ENCODE results near the gene CENPX. TPM values are rescaled to one million over a fixed set of nuclear protein-coding genes. Genes with fewer than 3 reads are reported as not detected.

CENPX gene
- total RNA-seq, 2 donors from 2014 or later, result 82.6 to 174 TPM

- ATAC-seq, result no peak
- Mint-ChIP-seq H3K9me3 (no peaks in the 10 kb centered on the region), H3K36me3 (no peaks in the 10 kb centered on the region), H3K4me3 (no peak overlapping the region), H3K27me3 (no peaks in the 10 kb centered on the region), H3K27ac (no peak overlapping the region), H3K4me1 (ENCODE audit: low read depth in 2 of 2) (peaks cover 13 to 16% of the 10 kb centered on the region in 2 donors)
- DNase-seq (ENCODE audit: low spot score), result no peak
Observed at GRCh38 chr17:82018989-82019689, 3.5 kb downstream of the CENPX start.

DNA sequence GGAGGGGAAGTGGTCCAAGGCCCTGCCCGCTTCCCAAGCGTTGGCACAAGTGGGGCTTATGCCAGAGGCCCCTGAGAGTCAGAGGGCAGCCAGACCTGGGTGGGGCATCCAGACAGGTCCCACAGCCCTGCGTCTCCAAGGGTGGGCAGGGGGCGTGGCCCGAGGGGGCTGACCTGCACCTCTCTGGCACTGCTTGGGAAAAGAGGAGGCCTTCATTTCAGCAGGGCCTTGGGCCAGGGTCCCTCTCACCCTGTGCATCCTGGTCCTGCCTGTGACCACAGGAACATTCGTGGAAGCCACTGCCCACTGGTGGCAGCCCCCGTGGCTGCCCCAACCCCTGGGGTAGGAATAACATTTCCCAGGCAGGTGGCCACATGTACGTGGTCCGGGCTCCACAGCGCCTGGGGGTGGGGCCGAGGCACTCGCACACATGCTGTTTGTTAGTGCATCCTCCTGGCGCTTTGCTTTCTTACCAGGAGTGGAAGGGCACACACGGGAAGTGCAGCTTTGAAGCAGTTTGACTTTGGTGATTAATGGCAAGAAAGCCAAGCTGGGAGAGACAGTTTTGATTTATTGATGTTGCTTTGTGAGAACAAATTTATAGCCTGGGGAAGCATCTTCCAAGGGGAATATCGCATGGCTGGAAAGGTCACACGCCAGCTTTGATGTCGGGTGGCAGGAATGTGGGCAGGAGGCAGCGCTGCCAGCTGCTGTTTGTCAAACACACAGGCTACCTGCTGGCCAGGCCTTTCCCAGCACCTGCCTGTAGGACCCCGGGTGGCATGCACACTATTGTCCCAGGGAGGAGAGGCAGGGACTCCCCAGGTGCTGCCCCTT is 4.3 kb downstream of the CENPX start:
- Mint-ChIP-seq H3K36me3 (no peaks in the 10 kb centered on the region), H3K27ac (no peak overlapping the region), H3K9me3 (no peaks in the 10 kb centered on the region), H3K4me3 (no peak overlapping the region), H3K4me1 (ENCODE audit: low read depth in 2 of 2) (peaks cover 9% of the 10 kb centered on the region in 2 donors), H3K27me3 (no peaks in the 10 kb centered on the region)
- DNase-seq (ENCODE audit: low spot score) (no peak), ATAC-seq (no peak)

DNA sequence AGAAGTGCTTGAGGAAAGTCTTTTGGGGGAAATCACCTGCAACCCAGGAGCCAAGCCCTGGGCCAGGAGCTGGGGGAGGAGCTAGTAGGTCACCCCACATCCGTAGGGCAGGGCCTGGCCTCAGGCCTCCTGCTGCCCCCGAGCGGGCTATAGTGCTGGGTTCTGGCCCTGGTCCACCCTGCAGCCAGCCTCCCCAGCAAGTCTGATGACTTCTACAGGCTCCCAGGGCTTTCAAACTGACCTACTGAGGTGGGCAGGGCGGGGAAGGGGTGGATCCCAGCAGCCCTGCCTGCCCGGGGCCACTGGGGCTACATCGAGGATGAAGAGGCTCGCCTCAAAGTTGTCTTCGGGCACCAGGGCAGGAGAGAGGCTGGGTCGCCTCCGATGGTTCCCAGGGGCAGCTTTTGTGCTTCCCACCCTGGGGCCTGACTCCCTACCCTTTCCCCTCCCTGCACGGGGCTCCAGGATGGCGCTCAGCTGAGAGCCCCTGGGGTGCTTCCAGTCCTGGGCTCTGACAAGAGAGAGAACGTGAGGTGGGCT is 5.0 kb downstream of the CENPX start:
- DNase-seq (ENCODE audit: low spot score) (no peak), ATAC-seq (no peak)
- no peaks in the 10 kb centered on the region for H3K27me3 Mint-ChIP-seq

DNA sequence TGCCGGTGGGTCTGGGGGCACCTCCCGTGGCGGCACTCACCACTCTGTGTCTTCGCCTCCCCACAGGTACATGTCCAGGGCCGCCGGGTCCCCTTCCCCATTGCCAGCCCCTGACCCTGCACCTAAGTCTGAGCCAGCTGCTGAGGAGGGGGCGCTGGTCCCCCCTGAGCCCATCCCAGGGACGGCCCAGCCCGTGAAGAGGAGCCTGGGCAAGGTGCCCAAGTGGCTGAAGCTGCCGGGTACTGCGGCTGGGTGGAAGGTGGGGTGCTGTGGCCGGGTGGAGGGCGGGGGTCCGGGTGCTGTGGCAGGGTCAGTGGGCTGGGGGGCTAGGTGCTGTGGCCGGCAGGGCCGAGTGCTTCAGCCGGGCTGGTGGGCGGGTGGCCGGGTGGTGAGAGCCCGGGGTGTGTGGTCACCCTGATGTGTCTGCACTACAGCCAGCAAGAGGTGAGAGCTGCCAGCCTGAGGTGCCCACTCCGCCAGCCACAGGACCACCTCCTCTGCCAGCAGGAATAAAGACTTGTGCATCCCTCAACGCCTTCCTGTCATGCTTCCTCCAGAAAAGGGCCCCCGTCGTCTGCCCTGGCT is 5.7 kb downstream of the CENPX start:
- Mint-ChIP-seq H3K4me3 (no peak overlapping the region), H3K27me3 (no peaks in the 10 kb centered on the region), H3K36me3 (no peaks in the 10 kb centered on the region), H3K27ac (no peak overlapping the region), H3K4me1 (ENCODE audit: low read depth in 2 of 2) (peaks cover 9% of the 10 kb centered on the region in 2 donors), H3K9me3 (no peaks in the 10 kb centered on the region)
- DNase-seq (ENCODE audit: low spot score) (no peak), ATAC-seq (no peak)

More for the DNA sequence above, 5.0 kb downstream of the CENPX start:
- H3K4me1 Mint-ChIP-seq (ENCODE audit: low read depth in 2 of 2), result peaks cover 9% of the 10 kb centered on the region in 2 donors
- no peak overlapping the region for H3K27ac Mint-ChIP-seq
- H3K9me3 Mint-ChIP-seq, result no peaks in the 10 kb centered on the region
- H3K4me3 Mint-ChIP-seq, result no peak overlapping the region
- H3K36me3 Mint-ChIP-seq, result no peaks in the 10 kb centered on the region

- H3K27ac Mint-ChIP-seq, result no peak overlapping the region
- no peak for DNase-seq (ENCODE audit: low spot score)
- ATAC-seq, result no peak
- H3K4me1 Mint-ChIP-seq (ENCODE audit: low read depth in 2 of 2), result peaks cover 3 to 5% of the 10 kb centered on the region in 2 donors
- H3K36me3 Mint-ChIP-seq, result no peaks in the 10 kb centered on the region
- H3K27me3 Mint-ChIP-seq, result no peaks in the 10 kb centered on the region
- H3K9me3 Mint-ChIP-seq, result no peaks in the 10 kb centered on the region
- no peak overlapping the region for H3K4me3 Mint-ChIP-seq
Observed at GRCh38 chr17:82016061-82016874, 6.4 kb downstream of the CENPX start.

DNA sequence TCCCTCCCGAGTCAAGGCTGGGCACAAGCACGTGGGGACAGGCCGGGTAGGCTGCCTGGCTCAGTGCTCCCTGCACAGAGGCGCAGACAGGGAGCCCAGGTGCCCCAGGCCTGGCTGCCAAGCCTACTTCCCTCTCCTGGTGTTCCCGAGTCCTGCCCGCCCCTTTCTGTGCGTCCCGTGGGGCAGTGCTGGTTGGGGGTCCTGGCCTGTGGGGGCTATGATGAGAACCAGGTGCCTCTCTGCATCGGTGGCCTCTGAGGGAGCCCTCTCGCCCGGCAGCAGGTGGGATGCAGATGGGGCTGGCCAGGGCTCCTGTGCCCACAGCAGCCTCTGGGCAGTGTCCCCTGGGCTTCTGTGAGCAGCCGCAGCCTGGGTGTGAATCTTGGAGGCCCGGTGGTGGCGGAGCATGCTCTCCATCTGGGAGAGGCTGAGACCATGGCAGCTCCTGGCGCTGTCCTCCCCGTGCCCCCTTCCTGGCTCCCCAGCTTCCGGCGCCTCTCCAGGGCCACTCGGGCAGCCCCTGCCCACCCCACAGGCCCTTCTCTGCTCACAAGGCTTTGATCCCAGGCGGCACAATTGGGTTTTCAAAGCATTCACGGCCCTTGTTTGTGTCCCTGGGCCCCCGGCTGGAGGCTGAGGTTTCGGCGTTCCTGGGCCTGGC is 7.2 kb downstream of the CENPX start:
- Mint-ChIP-seq H3K27me3 (no peaks in the 10 kb centered on the region), H3K4me3 (no peak overlapping the region), H3K27ac (no peak overlapping the region), H3K4me1 (ENCODE audit: low read depth in 2 of 2) (peaks cover under 1% of the 10 kb centered on the region in 2 donors), H3K9me3 (no peaks in the 10 kb centered on the region), H3K36me3 (no peaks in the 10 kb centered on the region)
- ATAC-seq (no peak), DNase-seq (ENCODE audit: low spot score) (no peak)

GRCh38 chr17:82014971-82015310 is 7.7 kb downstream of the CENPX start:
- Mint-ChIP-seq H3K9me3 (no peaks in the 10 kb centered on the region), H3K4me3 (no peak overlapping the region), H3K36me3 (no peaks in the 10 kb centered on the region), H3K27me3 (no peaks in the 10 kb centered on the region), H3K27ac (no peak overlapping the region), H3K4me1 (ENCODE audit: low read depth in 2 of 2) (no peaks in the 10 kb centered on the region)
- ATAC-seq (no peak), DNase-seq (ENCODE audit: low spot score) (no peak)

DNA sequence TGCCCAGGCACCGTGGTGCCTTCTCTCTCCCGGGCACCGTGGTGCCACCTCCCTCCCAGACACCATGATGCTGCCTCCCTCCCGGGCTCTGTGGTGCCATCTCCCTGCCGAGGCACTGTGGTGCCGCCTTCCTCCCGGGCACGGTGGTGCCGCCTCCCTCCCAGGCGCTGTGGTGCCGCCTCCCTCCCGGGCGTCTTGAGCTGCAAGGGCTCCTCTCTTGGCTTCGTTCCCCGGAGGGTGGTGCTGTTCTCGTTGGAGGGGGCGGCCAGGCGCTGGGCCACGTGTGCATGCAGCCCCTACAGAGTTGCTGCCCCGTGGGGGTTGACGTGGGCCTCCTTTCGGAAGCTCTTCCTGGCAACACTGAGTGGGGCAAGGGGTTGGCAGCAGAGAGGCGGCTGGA is 8.2 kb downstream of the CENPX start:
- H3K27ac Mint-ChIP-seq, result no peak overlapping the region
- ATAC-seq, result no peak

DNA sequence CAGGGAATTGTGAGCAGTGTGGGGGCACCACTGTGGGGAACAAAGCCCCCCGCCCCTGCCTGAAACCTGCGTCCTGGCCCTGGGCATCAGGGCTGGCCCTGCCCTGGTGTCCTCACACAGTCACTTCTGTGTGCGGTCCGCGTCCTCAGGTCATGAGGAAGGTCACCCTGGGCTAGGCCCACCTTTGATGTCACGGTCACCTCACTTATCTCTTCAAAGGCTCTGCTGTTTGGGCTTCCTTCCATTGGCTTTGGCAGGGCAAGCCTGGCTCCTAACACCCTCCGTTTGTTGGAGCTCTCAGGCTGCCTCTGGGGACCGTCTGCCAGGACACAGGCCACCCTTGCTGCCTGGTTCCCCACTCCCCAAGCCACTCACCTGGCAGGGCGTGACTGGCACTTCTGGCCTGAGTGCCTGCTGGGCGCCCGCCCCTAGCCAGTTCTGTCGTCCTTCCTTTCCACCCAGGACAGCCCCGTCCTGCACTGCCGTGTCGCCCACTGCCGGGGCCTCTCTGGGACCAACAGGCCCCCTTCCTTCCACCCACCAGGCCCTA is 8.8 kb downstream of the CENPX start:
- Mint-ChIP-seq H3K9me3 (no peaks in the 10 kb centered on the region), H3K27me3 (no peaks in the 10 kb centered on the region), H3K27ac (no peak overlapping the region), H3K4me3 (no peak overlapping the region), H3K36me3 (no peaks in the 10 kb centered on the region), H3K4me1 (ENCODE audit: low read depth in 2 of 2) (no peaks in the 10 kb centered on the region)
- DNase-seq (ENCODE audit: low spot score), result no peak
- ATAC-seq, result peak in 1 of 2 donors; percentile 2

More for the DNA sequence above, 8.2 kb downstream of the CENPX start:
- DNase-seq (ENCODE audit: low spot score), result no peak
- Mint-ChIP-seq H3K27me3 (no peaks in the 10 kb centered on the region), H3K9me3 (no peaks in the 10 kb centered on the region), H3K4me1 (ENCODE audit: low read depth in 2 of 2) (no peaks in the 10 kb centered on the region), H3K4me3 (no peak overlapping the region), H3K36me3 (no peaks in the 10 kb centered on the region)

GRCh38 chr17:82013341-82013740 is 9.3 kb downstream of the CENPX start:
- Mint-ChIP-seq H3K4me3 (no peak overlapping the region), H3K27ac (no peak overlapping the region), H3K9me3 (no peaks in the 10 kb centered on the region), H3K36me3 (no peaks in the 10 kb centered on the region), H3K4me1 (ENCODE audit: low read depth in 2 of 2) (no peaks in the 10 kb centered on the region), H3K27me3 (no peaks in the 10 kb centered on the region)
- no peak for ATAC-seq
- no peak for DNase-seq (ENCODE audit: low spot score)

GRCh38 chr17:82012640-82013295 is 9.9 kb downstream of the CENPX start:
- H3K36me3 Mint-ChIP-seq, result no peaks in the 10 kb centered on the region
- H3K27ac Mint-ChIP-seq, result no peak overlapping the region
- DNase-seq (ENCODE audit: low spot score), result no peak
- no peak overlapping the region for H3K4me3 Mint-ChIP-seq
- no peaks in the 10 kb centered on the region for H3K27me3 Mint-ChIP-seq
- no peaks in the 10 kb centered on the region for H3K4me1 Mint-ChIP-seq (ENCODE audit: low read depth in 2 of 2)
- no peak for ATAC-seq
- no peaks in the 10 kb centered on the region for H3K9me3 Mint-ChIP-seq

- Mint-ChIP-seq H3K36me3 (no peaks in the 10 kb centered on the region), H3K27ac (no peak overlapping the region), H3K4me3 (no peak overlapping the region), H3K27me3 (no peaks in the 10 kb centered on the region), H3K4me1 (ENCODE audit: low read depth in 2 of 2) (no peaks in the 10 kb centered on the region), H3K9me3 (no peaks in the 10 kb centered on the region)
- ATAC-seq, result no peak
- no peak for DNase-seq (ENCODE audit: low spot score)
Observed at GRCh38 chr17:82012261-82012639, 10.4 kb downstream of the CENPX start.

All from natural killer cell treated with Interleukin-12 subunit alpha and Interleukin-12 subunit beta and Interleukin-15 and Interleukin-18, amount 100 ng/mL, for 72 hours (primary cell).